Medulla oblongata (tissue), 1 donor: ENCODE data around the gene ADARB2.

ENCODE experiments used
- DNase-seq: peaks from one replicate; pipeline ENCODE4 v3.0.0-alpha.2; 2015; ENCODE audit errors: extremely low spot score

The ADARB2 gene

GRCh38 chr10:1686491-1686749, 50.9 kb downstream of the ADARB2 start:
- no peak for DNase-seq

- no peak for DNase-seq
These were observed 51.4 kb downstream of the ADARB2 start for GRCh38 chr10:1685699-1686490.

- DNase-seq: no peak
These were observed 52.3 kb downstream of the ADARB2 start for GRCh38 chr10:1684991-1685390.

- DNase-seq: no peak
These were observed 53.7 kb downstream of the ADARB2 start for GRCh38 chr10:1683649-1684048.

GRCh38 chr10:1679821-1680650, 57.3 kb downstream of the ADARB2 start:
- no peak for DNase-seq

- DNase-seq: no peak
These were observed 59.2 kb downstream of the ADARB2 start for GRCh38 chr10:1678084-1678483.

- DNase-seq: no peak
These were observed 59.9 kb downstream of the ADARB2 start for GRCh38 chr10:1677307-1677939.

- no peak for DNase-seq
These were observed 62.8 kb downstream of the ADARB2 start for GRCh38 chr10:1674501-1674900.

- DNase-seq: no peak
These were observed 63.6 kb downstream of the ADARB2 start for GRCh38 chr10:1673568-1674345.

- no peak for DNase-seq
These were observed 65.1 kb downstream of the ADARB2 start for GRCh38 chr10:1672001-1672781.

- no peak for DNase-seq
These were observed 65.8 kb downstream of the ADARB2 start for GRCh38 chr10:1671366-1672000.

GRCh38 chr10:1670541-1671365, 66.6 kb downstream of the ADARB2 start:
- no peak for DNase-seq

GRCh38 chr10:1669433-1669832, 67.9 kb downstream of the ADARB2 start:
- no peak for DNase-seq

GRCh38 chr10:1668399-1668798, 68.9 kb downstream of the ADARB2 start:
- DNase-seq: no peak

GRCh38 chr10:1667392-1667791, 69.9 kb downstream of the ADARB2 start:
- no peak for DNase-seq

GRCh38 chr10:1666147-1666546, 71.2 kb downstream of the ADARB2 start:
- no peak for DNase-seq

GRCh38 chr10:1665681-1666080, 71.6 kb downstream of the ADARB2 start:
- no peak for DNase-seq

GRCh38 chr10:1665021-1665661, 72.2 kb downstream of the ADARB2 start:
- no peak for DNase-seq

- no peak for DNase-seq
These were observed 72.9 kb downstream of the ADARB2 start for GRCh38 chr10:1664333-1664964.
